K562 (cell line): Measurements from ENCODE around the gene MN1. TPM values are rescaled to one million over a fixed set of nuclear protein-coding genes. Genes with fewer than 3 reads are reported as not detected.

Source experiments
- ATAC-seq: fragments of 200-7000 bp; cut with Tn5 transposase; 3 replicates; pipeline ENCODE4 v1.9.1; 2020; ENCODE audit warnings: moderate library complexity
- BruUV-seq: library from RNA; stranded (reverse); fragments of 400-500 nt; replicated peaks from 2 replicates; lab custom pipeline; 2021; lab: Mats Ljungman, UMichigan
- CTCF ChIA-PET: fragments of 300-600 bp; formaldehyde crosslinking; extraction: SDS; loops from one replicate; lab custom pipeline; 2021; ENCODE audit warnings: low intra/inter-chr PET ratio; lab: Yijun Ruan, JAX
- POLR2A ChIA-PET: fragments of 300-600, 350-650 bp; sonication (Branson Sonifier 250); formaldehyde crosslinking; extraction: SDS; loops from one replicate; lab custom pipeline; 2021; ENCODE audit warnings: antibody characterized with exemption, inconsistent platforms; lab: Yijun Ruan, JAX
- DNase-seq, 4 experiments: peaks; one replicate each; pipeline versions ENCODE4 v3.0.0 to v3.0.0-alpha.2; 2011 to 2018; ENCODE audit warnings: low spot score in 3 of 4, mixed read lengths in 3 of 4; ENCODE audit errors: extremely low read depth in 1 of 4
- FAIRE-seq: peaks from 2 replicates; lab custom pipeline; 2011; peaks lifted over from hg19 to GRCh38; lab: Jason Lieb, UNC
- H2AFZ ChIP-seq: 2 replicates; pipeline ENCODE4 v1.6.0; 2011; ENCODE audit warnings: low read depth, low read length, control low read depth, inconsistent platforms
- H3K27ac ChIP-seq: fragments of 200-600 bp; 3 replicates; pipeline ENCODE4 v1.8.0; 2011; ENCODE audit warnings: low read depth, mild to moderate bottlenecking, control low read depth, inconsistent platforms, low read length, moderate library complexity, mixed read lengths; ENCODE audit errors: extremely low read depth
- H3K27me3 ChIP-seq, 2 experiments: fragments of 300-600 bp in 1 of 2; 2 replicates in 1 of 2; 3 replicates in 1 of 2; pipeline versions ENCODE4 v1.6.0 to v1.8.0; 2011; ENCODE audit warnings: inconsistent platforms in 2 of 2, low read length in 2 of 2, mild to moderate bottlenecking in 1 of 2, mixed read lengths in 1 of 2, moderate library complexity in 1 of 2; ENCODE audit not compliant: control insufficient read depth in 2 of 2, insufficient read depth in 2 of 2
- H3K36me3 ChIP-seq: fragments of 300-600 bp; 3 replicates; pipeline ENCODE4 v1.8.0; 2011; ENCODE audit warnings: mild to moderate bottlenecking, low read length, inconsistent platforms; ENCODE audit not compliant: control insufficient read depth, insufficient read depth
- H3K4me1 ChIP-seq, 2 experiments: fragments of 200-600 bp in 1 of 2; replicated peaks in 1 of 2; 2 replicates in 1 of 2; 3 replicates in 1 of 2; pipeline versions ENCODE4 v1.5.1 to v1.8.0; 2011; ENCODE audit warnings: inconsistent platforms in 2 of 2, low read length in 2 of 2, mild to moderate bottlenecking in 1 of 2, mixed read lengths in 1 of 2, moderate library complexity in 1 of 2; ENCODE audit not compliant: control insufficient read depth in 2 of 2, insufficient read depth in 2 of 2
- H3K4me2 ChIP-seq: 2 replicates; pipeline ENCODE4 v1.6.1; 2011; ENCODE audit warnings: low read length, control low read depth, inconsistent platforms, mixed read lengths; ENCODE audit not compliant: insufficient read depth
- H3K4me3 ChIP-seq: fragments of 200-600 bp; sonication (generic), shearing (Covaris generic); 2 replicates; pipeline ENCODE4 v1.5.1; 2016; ENCODE audit warnings: control low read depth, inconsistent platforms
- H3K79me2 ChIP-seq: fragments of 200-600 bp; 3 replicates; pipeline ENCODE4 v1.8.0; 2011; ENCODE audit warnings: low read length, inconsistent platforms; ENCODE audit not compliant: control insufficient read depth, insufficient read depth
- H3K9ac ChIP-seq, 2 experiments: 2 replicates each; pipeline versions ENCODE4 v1.6.0 to v1.6.1; 2011; ENCODE audit warnings: low read depth in 2 of 2, low read length in 2 of 2, control low read depth in 1 of 2, inconsistent platforms in 1 of 2, mild to moderate bottlenecking in 1 of 2, mixed read lengths in 1 of 2; ENCODE audit not compliant: insufficient read depth in 1 of 2
- H3K9me1 ChIP-seq: one replicate; pipeline ENCODE4 v1.6.0; 2011; ENCODE audit warnings: inconsistent platforms, mild to moderate bottlenecking, low read length, moderate library complexity; ENCODE audit not compliant: control insufficient read depth, insufficient read depth
- H3K9me3 ChIP-seq: replicated peaks from 2 replicates; pipeline ENCODE4 v1.5.1; 2011; ENCODE audit warnings: low read depth, low read length, inconsistent platforms; ENCODE audit not compliant: control insufficient read depth, insufficient read depth
- H4K20me1 ChIP-seq: replicated peaks from 2 replicates; pipeline ENCODE4 v1.6.1; 2011; ENCODE audit warnings: low read length, inconsistent platforms, mixed read lengths; ENCODE audit not compliant: control insufficient read depth, insufficient read depth
- ATF6 ChIP-seq: sonication (generic); formaldehyde crosslinking; IDR thresholded peaks from 2 replicates; pipeline ENCODE4 v1.4.0; 2020; ENCODE audit warnings: mild to moderate bottlenecking, missing genetic modification reagents
- GTF2F1 ChIP-seq: IDR thresholded peaks from 2 replicates; pipeline ENCODE4 v1.6.1; 2011; ENCODE audit warnings: low read depth, low read length, improper control_type of control experiment
- NFIC ChIP-seq: fragments of 450-650 bp; IDR thresholded peaks from 2 replicates; pipeline ENCODE4 v1.6.1; 2017; ENCODE audit warnings: mild to moderate bottlenecking, inconsistent platforms
- NFXL1 ChIP-seq: fragments of 450-650 bp; formaldehyde crosslinking; IDR thresholded peaks from 2 replicates; pipeline ENCODE4 v1.4.0; 2021; ENCODE audit warnings: mild to moderate bottlenecking
- NR2C2 ChIP-seq, 2 experiments: fragments of 200-800 bp in 1 of 2; sonication (Bioruptor generic) in 1 of 2; sonication (generic) in 1 of 2; formaldehyde crosslinking in 1 of 2; IDR thresholded peaks; 2 replicates each; pipeline versions ENCODE4 v1.6.1 to v1.8.0; 2016 to 2022; ENCODE audit warnings: mild to moderate bottlenecking in 1 of 2, missing compliant biosample characterization in 1 of 2, missing genetic modification characterization in 1 of 2, missing genetic modification reagents in 1 of 2
- USF2 ChIP-seq: sonication (generic); formaldehyde crosslinking; IDR thresholded peaks from 2 replicates; pipeline ENCODE4 v1.5.0; 2020; ENCODE audit warnings: missing genetic modification reagents
- ZC3H4 ChIP-seq: sonication (generic); formaldehyde crosslinking; IDR thresholded peaks from 2 replicates; pipeline ENCODE4 v1.9.0; 2021; ENCODE audit warnings: missing genetic modification reagents, borderline replicate concordance
- ZC3H8 ChIP-seq: fragments of 450-650 bp; IDR thresholded peaks from 2 replicates; pipeline ENCODE4 v1.6.1; 2017
- ZNF280B ChIP-seq: fragments of 250-450 bp; sonication (Bioruptor Pico); IDR thresholded peaks from 2 replicates; pipeline ENCODE4 v1.5.1; 2021; ENCODE audit warnings: mild to moderate bottlenecking
- WGBS: fragments of 100-300 bp; shearing (Covaris generic); methylation state at CpG from one replicate; pipeline ENCODE4 v1.1.6; 2016; ENCODE audit warnings: low coverage, mixed read lengths; ENCODE audit not compliant: insufficient coverage; ENCODE audit errors: missing lambda C conversion rate; 5-methylcytosine and 5-hydroxymethylcytosine counted together
- in situ Hi-C: fragments of 300-500 bp; cut with MboI; formaldehyde crosslinking; loops from 4 replicates; pipeline ENCODE4 v1.15.0; 2018; ENCODE audit warnings: inconsistent platforms, mixed read lengths
- intact Hi-C: fragments of 100-400 bp; cut with micrococcal nuclease; formaldehyde crosslinking; loops from 2 replicates; pipeline ENCODE4 v1.14.2; 2022
- polyA plus RNA-seq, 8 experiments: library from polyadenylated mRNA; depleted of rRNA in 4 of 8; stranded (reverse) in 5 of 8; unstranded in 3 of 8; fragments of >200 nt; fragmentation: Nextera tagmentation in 2 of 8; fragmentation: Illumina TruSeq in 1 of 8; extraction: Ambion mirVana in 2 of 8; extraction: Trizol in 1 of 8; gene quantifications; 2 replicates each; pipeline versions ENCODE4 v1.2.1 to v1.2.3, GENCODE V29; 2011 to 2014; ENCODE audit warnings: inconsistent platforms in 1 of 8, missing spikeins in 1 of 8
- total RNA-seq, 7 experiments: library from RNA; depleted of rRNA in 6 of 7; stranded (reverse); fragments of >200 nt in 6 of 7; fragmentation: Illumina TruSeq in 2 of 7; extraction: Trizol in 2 of 7; gene quantifications; 2 replicates each; pipeline versions ENCODE4 v1.2.1 to v1.2.3, GENCODE V29; 2011 to 2021; ENCODE audit warnings: low replicate concordance in 1 of 7
- TF ChIP-seq, protein P1 (sequence below): fragments of 200-800 bp; sonication (Bioruptor generic); IDR thresholded peaks from 2 replicates; pipeline ENCODE4 v1.6.1; 2017; ENCODE audit warnings: missing genetic modification characterization, missing compliant biosample characterization
- TF ChIP-seq, protein P2 (sequence below): fragments of 250-450 bp; sonication (Bioruptor Pico); IDR thresholded peaks from 2 replicates; pipeline ENCODE4 v1.5.0; 2020; ENCODE audit warnings: mild to moderate bottlenecking, borderline replicate concordance
- TF ChIP-seq, protein P3 (sequence below): fragments of 250-450 bp; sonication (Bioruptor Pico); IDR thresholded peaks from 2 replicates; pipeline ENCODE4 v1.8.0; 2022; ENCODE audit warnings: moderate library complexity, mild to moderate bottlenecking, inconsistent platforms

The MN1 gene
- total and polyA plus RNA-seq, 9 of the 15 experiments (the other 6 are each of a cell fraction or from before 2014, with no cell fraction given): under 0.01 to 0.05 (median 0.03) TPM; not detected in 5

- no peak overlapping the region for H3K4me3 ChIP-seq
- H2AFZ ChIP-seq: no peak overlapping the region
- no peaks in the 10 kb centered on the region for H3K9me3 ChIP-seq
- no peak overlapping the region for H3K9ac ChIP-seq
- in situ Hi-C loops: no loop called here
- H4K20me1 ChIP-seq: no peaks in the 10 kb centered on the region
- CTCF ChIA-PET: no interaction called here
- H3K9me1 ChIP-seq: no peaks in the 10 kb centered on the region
- DNase-seq (no peak), FAIRE-seq (no peak), ATAC-seq (no peak)
- H3K4me2 ChIP-seq: no peak overlapping the region
- H3K36me3 ChIP-seq: no peaks in the 10 kb centered on the region
- no peaks in the 10 kb centered on the region; a peak in 1 of 5 replicates for H3K4me1 ChIP-seq
- POLR2A ChIA-PET: no interaction called here
- H3K27me3 ChIP-seq: peaks cover 0 to 26% of the 10 kb centered on the region in 2 experiments; a peak in 2 of 5 replicates
- H3K27ac ChIP-seq: no peak overlapping the region
- WGBS: 6% methylated on average over 13 of the region's 15 CpGs
- H3K79me2 ChIP-seq: no peaks in the 10 kb centered on the region
- intact Hi-C loops: no loop called here
- no TSS peak for BruUV-seq
- no peak for TF ChIP-seq ZC3H4
- TF ChIP-seq, protein P1, sequence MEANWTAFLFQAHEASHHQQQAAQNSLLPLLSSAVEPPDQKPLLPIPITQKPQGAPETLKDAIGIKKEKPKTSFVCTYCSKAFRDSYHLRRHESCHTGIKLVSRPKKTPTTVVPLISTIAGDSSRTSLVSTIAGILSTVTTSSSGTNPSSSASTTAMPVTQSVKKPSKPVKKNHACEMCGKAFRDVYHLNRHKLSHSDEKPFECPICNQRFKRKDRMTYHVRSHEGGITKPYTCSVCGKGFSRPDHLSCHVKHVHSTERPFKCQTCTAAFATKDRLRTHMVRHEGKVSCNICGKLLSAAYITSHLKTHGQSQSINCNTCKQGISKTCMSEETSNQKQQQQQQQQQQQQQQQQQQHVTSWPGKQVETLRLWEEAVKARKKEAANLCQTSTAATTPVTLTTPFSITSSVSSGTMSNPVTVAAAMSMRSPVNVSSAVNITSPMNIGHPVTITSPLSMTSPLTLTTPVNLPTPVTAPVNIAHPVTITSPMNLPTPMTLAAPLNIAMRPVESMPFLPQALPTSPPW: no peak
- no peak for TF ChIP-seq NR2C2 (CRISPR knock-in tag; IDR thresholded peaks at IDR 0.05)
- no peak for TF ChIP-seq NR2C2 (tag; IDR thresholded peaks at IDR 0.05)
- TF ChIP-seq GTF2F1: no peak
- TF ChIP-seq USF2: no peak
- TF ChIP-seq, protein P2, sequence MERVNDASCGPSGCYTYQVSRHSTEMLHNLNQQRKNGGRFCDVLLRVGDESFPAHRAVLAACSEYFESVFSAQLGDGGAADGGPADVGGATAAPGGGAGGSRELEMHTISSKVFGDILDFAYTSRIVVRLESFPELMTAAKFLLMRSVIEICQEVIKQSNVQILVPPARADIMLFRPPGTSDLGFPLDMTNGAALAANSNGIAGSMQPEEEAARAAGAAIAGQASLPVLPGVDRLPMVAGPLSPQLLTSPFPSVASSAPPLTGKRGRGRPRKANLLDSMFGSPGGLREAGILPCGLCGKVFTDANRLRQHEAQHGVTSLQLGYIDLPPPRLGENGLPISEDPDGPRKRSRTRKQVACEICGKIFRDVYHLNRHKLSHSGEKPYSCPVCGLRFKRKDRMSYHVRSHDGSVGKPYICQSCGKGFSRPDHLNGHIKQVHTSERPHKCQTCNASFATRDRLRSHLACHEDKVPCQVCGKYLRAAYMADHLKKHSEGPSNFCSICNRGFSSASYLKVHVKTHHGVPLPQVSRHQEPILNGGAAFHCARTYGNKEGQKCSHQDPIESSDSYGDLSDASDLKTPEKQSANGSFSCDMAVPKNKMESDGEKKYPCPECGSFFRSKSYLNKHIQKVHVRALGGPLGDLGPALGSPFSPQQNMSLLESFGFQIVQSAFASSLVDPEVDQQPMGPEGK (CRISPR knock-in tag): no peak
- TF ChIP-seq NFXL1 (CRISPR knock-in tag): no peak
- no peak for TF ChIP-seq NFIC
- TF ChIP-seq ATF6 (CRISPR knock-in tag): no peak
- no peak for TF ChIP-seq ZC3H8
- TF ChIP-seq, protein P3, sequence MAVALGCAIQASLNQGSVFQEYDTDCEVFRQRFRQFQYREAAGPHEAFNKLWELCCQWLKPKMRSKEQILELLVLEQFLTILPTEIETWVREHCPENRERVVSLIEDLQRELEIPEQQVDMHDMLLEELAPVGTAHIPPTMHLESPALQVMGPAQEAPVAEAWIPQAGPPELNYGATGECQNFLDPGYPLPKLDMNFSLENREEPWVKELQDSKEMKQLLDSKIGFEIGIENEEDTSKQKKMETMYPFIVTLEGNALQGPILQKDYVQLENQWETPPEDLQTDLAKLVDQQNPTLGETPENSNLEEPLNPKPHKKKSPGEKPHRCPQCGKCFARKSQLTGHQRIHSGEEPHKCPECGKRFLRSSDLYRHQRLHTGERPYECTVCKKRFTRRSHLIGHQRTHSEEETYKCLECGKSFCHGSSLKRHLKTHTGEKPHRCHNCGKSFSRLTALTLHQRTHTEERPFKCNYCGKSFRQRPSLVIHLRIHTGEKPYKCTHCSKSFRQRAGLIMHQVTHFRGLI: no peak
- no peak for TF ChIP-seq ZNF280B (CRISPR knock-in tag)
These were observed 35.8 kb downstream of the MN1 start for GRCh38 chr22:27765706-27766291.
